Panc1 (cell line): Measurements from ENCODE around the gene NPAS2. TPM values are rescaled to one million over a fixed set of nuclear protein-coding genes. Genes with fewer than 3 reads are reported as not detected.

Source experiments
- ATAC-seq: fragments of 200-7000 bp; cut with Tn5 transposase; 2 replicates; pipeline ENCODE4 v1.9.1; 2020; ENCODE audit warnings: mild to moderate bottlenecking, moderate library complexity
- BruUV-seq: library from RNA; stranded (reverse); fragments of 400-500 nt; replicated peaks from 2 replicates; lab custom pipeline; 2021; lab: Mats Ljungman, UMichigan
- CTCF ChIA-PET: fragments of 300-600 bp; sonication (Branson Sonifier 250); formaldehyde crosslinking; loops from one replicate; lab custom pipeline; 2022; ENCODE audit warnings: antibody characterized with exemption; lab: Charles Lee
- POLR2A ChIA-PET: fragments of 300-600 bp; sonication (Branson Sonifier 250); formaldehyde crosslinking; loops from one replicate; lab custom pipeline; 2022; ENCODE audit warnings: antibody characterized with exemption; lab: Charles Lee
- DNase-seq: peaks from one replicate; pipeline ENCODE4 v3.0.0-alpha.2; 2010; ENCODE audit warnings: low read depth, low spot score
- H3K27ac ChIP-seq: 2 replicates; pipeline ENCODE4 v1.5.1; 2011; ENCODE audit warnings: mild to moderate bottlenecking, low read length, inconsistent platforms
- H3K27me3 ChIP-seq: fragments of 200-500 bp; sonication (Bioruptor generic); 2 replicates; pipeline ENCODE4 v1.6.0; 2014; ENCODE audit warnings: low read length, inconsistent platforms; ENCODE audit not compliant: control insufficient read depth, insufficient read depth
- H3K36me3 ChIP-seq: fragments of 200-500 bp; sonication (Bioruptor generic); 2 replicates; pipeline ENCODE4 v1.5.1; 2014; ENCODE audit warnings: inconsistent platforms, mild to moderate bottlenecking, low read length, moderate library complexity; ENCODE audit not compliant: control insufficient read depth, insufficient read depth
- H3K4me1 ChIP-seq: 2 replicates; pipeline ENCODE4 v1.5.1; 2011; ENCODE audit warnings: inconsistent platforms, mild to moderate bottlenecking, low read length, moderate library complexity; ENCODE audit not compliant: control insufficient read depth, insufficient read depth
- H3K4me3 ChIP-seq, 2 experiments: 2 replicates each; pipeline ENCODE4 v1.5.1; 2011 to 2012; ENCODE audit warnings: low read depth in 2 of 2, low read length in 2 of 2, mild to moderate bottlenecking in 2 of 2, inconsistent platforms in 1 of 2, moderate library complexity in 1 of 2
- H3K9me3 ChIP-seq: fragments of 200-500 bp; sonication (Bioruptor generic); 2 replicates; pipeline ENCODE4 v1.5.1; 2014; ENCODE audit warnings: low read depth, mild to moderate bottlenecking, inconsistent platforms, low read length, moderate library complexity; ENCODE audit not compliant: control insufficient read depth, insufficient read depth
- CTCF ChIP-seq: fragments of 450-650 bp; IDR thresholded peaks from 2 replicates; pipeline ENCODE4 v1.5.1; 2017; ENCODE audit warnings: mild to moderate bottlenecking
- POLR2AphosphoS5 ChIP-seq: IDR thresholded peaks from 2 replicates; pipeline ENCODE4 v1.6.1; 2012; ENCODE audit warnings: mild to moderate bottlenecking, low read depth, low read length, moderate library complexity
- REST ChIP-seq, 2 experiments: IDR thresholded peaks; 2 replicates each; pipeline ENCODE4 v1.6.1; 2011 to 2012; ENCODE audit warnings: low read depth in 2 of 2, control low read depth in 1 of 2, low read length in 1 of 2, mild to moderate bottlenecking in 1 of 2, moderate library complexity in 1 of 2; ENCODE audit not compliant: insufficient read depth in 1 of 2
- SIN3A ChIP-seq: IDR thresholded peaks from 2 replicates; pipeline ENCODE4 v1.6.1; 2012; ENCODE audit warnings: low read depth, mild to moderate bottlenecking, low read length, moderate library complexity, borderline replicate concordance; ENCODE audit not compliant: insufficient read depth
- TCF7L2 ChIP-seq: IDR thresholded peaks from 2 replicates; pipeline ENCODE4 v1.6.1; 2011; ENCODE audit warnings: mild to moderate bottlenecking, low read depth, low read length, inconsistent platforms
- in situ Hi-C: cut with HindIII; loops from 2 replicates; pipeline ENCODE4 v1.10.0; 2016; ENCODE audit warnings: low sequenced_read_pairs, low pct_unique_long_range_greater_than_20kb
- intact Hi-C: fragments of 100-400 bp; cut with micrococcal nuclease; formaldehyde crosslinking; loops from one replicate; pipeline ENCODE4 v1.10.0; 2022; ENCODE audit not compliant: unreplicated experiment
- total RNA-seq: library from RNA; stranded (reverse); gene quantifications from one replicate; pipeline ENCODE4 v1.2.1, GENCODE V29; 2021; ENCODE audit not compliant: unreplicated experiment

The NPAS2 gene
- total RNA-seq, 1 experiment from 2014 or later: 72.8 TPM

- no peaks in the 10 kb centered on the region for H3K4me1 ChIP-seq
- CTCF ChIA-PET: no interaction called here
- no peak overlapping the region for H3K4me3 ChIP-seq
- DNase-seq: no peak
- H3K27me3 ChIP-seq: no peaks in the 10 kb centered on the region
- no peak overlapping the region for H3K27ac ChIP-seq
- TF ChIP-seq POLR2AphosphoS5 (no peak), CTCF (no peak), REST (IDR thresholded peaks at IDR 0.05; ENCODE audit: insufficient read depth in 1 of 2, low read depth in 2 of 2, low read length in 1 of 2) (no peak), SIN3A (no peak), TCF7L2 (no peak)
- no peaks in the 10 kb centered on the region for H3K36me3 ChIP-seq
- no TSS peak for BruUV-seq
- in situ Hi-C loops: no loop called here
- POLR2A ChIA-PET: no interaction called here
- H3K9me3 ChIP-seq: no peaks in the 10 kb centered on the region
- ATAC-seq: no peak
- intact Hi-C loops: no loop called here
These were observed 19.0 kb upstream of the NPAS2 start for GRCh38 chr2:100800915-100801314.

- Histone ChIP-seq H3K4me1 (no peaks in the 10 kb centered on the region), H3K9me3 (no peaks in the 10 kb centered on the region), H3K36me3 (no peaks in the 10 kb centered on the region), H3K4me3 (no peak overlapping the region), H3K27me3 (no peaks in the 10 kb centered on the region), H3K27ac (no peak overlapping the region)
- BruUV-seq: no TSS peak
- ChIA-PET POLR2A (no interaction called here), CTCF (no interaction called here)
- ATAC-seq (no peak), DNase-seq (no peak)
- intact Hi-C loops (no loop called here), in situ Hi-C loops (no loop called here)
- TF ChIP-seq POLR2AphosphoS5: no peak
- no peak for TF ChIP-seq CTCF
- TF ChIP-seq SIN3A: no peak
- no peak for TF ChIP-seq REST (IDR thresholded peaks at IDR 0.05; ENCODE audit: insufficient read depth in 1 of 2, low read depth in 2 of 2, low read length in 1 of 2)
- no peak for TF ChIP-seq TCF7L2
These were observed 18.5 kb upstream of the NPAS2 start for GRCh38 chr2:100801402-100801801.
